ENCODE data around the gene MBD4.

MBD4 gene

DNA sequence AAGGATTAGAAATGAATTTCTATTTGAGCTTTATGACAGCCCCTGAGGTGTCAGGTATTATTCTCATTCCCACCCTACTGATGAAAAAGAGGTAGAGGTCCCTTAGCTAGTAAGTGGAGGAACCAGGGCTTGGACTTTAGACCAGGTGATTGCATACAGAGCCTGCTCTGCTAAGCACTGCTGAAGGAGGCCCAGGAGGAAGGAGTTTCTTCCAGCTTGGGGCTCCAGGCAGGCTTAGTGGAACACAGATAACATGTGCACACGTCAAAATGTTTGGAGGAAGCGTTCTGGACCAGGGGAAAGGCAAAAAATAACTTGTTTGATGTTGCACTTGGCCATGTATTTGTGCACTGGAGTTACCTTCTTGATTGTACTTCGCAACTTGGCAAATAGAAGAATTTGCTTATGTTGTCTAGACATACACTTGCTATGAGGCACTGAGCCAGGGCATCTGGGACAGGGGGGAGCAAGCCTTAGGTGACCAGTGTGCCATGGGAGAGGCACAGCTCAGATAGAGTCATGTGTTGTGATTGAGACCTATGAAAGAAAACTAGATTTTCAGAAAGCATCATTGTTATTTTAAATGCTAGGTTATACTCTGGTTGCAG lies 22.7 kb upstream of the MBD4 start:
- no peaks in the 10 kb centered on the region for H3F3A ChIP-seq (ENCODE audit: insufficient read depth, low read length)
- no peaks in the 10 kb centered on the region for H3K4me1 ChIP-seq (ENCODE audit: insufficient read depth, low read length, severe bottlenecking)
- H3K36me3 ChIP-seq (ENCODE audit: insufficient read depth, low read length): peaks cover 7% of the 10 kb centered on the region; the same call in 1 of the 2 replicates
- no peak overlapping the region for H2AFZ ChIP-seq (ENCODE audit: low read length)
- H4K20me1 ChIP-seq (ENCODE audit: insufficient read depth, low read length): no peaks in the 10 kb centered on the region
- no peaks in the 10 kb centered on the region for H3K9me3 ChIP-seq (ENCODE audit: low read length)
- no peak for TF ChIP-seq EZH2 (IDR thresholded peaks at IDR 0.05; ENCODE audit: borderline replicate concordance, low read length)
- TF ChIP-seq, protein P1, sequence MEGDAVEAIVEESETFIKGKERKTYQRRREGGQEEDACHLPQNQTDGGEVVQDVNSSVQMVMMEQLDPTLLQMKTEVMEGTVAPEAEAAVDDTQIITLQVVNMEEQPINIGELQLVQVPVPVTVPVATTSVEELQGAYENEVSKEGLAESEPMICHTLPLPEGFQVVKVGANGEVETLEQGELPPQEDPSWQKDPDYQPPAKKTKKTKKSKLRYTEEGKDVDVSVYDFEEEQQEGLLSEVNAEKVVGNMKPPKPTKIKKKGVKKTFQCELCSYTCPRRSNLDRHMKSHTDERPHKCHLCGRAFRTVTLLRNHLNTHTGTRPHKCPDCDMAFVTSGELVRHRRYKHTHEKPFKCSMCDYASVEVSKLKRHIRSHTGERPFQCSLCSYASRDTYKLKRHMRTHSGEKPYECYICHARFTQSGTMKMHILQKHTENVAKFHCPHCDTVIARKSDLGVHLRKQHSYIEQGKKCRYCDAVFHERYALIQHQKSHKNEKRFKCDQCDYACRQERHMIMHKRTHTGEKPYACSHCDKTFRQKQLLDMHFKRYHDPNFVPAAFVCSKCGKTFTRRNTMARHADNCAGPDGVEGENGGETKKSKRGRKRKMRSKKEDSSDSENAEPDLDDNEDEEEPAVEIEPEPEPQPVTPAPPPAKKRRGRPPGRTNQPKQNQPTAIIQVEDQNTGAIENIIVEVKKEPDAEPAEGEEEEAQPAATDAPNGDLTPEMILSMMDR (IDR thresholded peaks at IDR 0.05; ENCODE audit: low read length): no peak
- H3K27me3 ChIP-seq (ENCODE audit: insufficient read depth, low read length): no peaks in the 10 kb centered on the region
- no peak overlapping the region for H3K4me3 ChIP-seq (ENCODE audit: low read depth, low read length, poor library complexity, severe bottlenecking)
- no peaks in the 10 kb centered on the region for H3K79me2 ChIP-seq (ENCODE audit: insufficient read depth, low read length)
- no peak overlapping the region for H3K27ac ChIP-seq (ENCODE audit: low read depth, low read length, poor library complexity, severe bottlenecking)
- H3K9ac ChIP-seq (ENCODE audit: low read length): no peak overlapping the region
- H3K9me2 ChIP-seq (ENCODE audit: low read depth, low read length): no peaks in the 10 kb centered on the region
- H3K4me2 ChIP-seq (ENCODE audit: low read length): no peak overlapping the region

DNA sequence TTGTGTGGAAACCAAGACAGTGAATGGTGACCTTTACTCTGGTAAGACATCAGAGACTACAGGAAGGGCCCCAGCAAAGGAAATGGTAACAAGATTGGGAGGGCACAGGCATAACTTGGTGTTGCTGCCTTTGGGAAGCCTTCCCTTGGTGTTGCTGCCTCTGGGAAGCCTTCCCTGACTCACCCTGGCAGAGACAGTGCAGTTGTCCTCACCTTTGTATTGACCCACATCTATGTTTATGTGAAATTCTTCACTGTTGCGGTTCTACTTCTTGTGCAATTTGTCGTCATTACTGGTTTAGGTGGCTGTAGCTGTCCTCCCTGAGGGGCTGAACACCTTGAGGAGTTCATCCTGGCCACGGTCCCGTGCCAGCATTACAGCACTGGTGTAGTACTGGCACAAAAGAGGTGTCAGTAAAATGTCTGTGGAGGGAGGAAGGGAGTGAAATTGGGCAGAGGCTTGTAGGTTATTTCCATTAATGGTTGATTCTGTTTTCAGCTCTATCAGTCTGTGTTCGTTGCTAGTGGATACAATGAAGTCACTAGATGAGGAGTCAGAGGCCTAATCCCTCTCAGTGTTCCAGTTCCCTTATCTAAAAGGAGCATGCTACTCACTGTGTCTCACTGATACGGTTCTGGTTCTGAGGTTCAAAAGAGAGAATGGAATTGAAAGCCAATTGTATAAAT lies 21.9 kb upstream of the MBD4 start:
- no peak overlapping the region for H3K4me3 ChIP-seq (ENCODE audit: low read depth, low read length, poor library complexity, severe bottlenecking)
- no peaks in the 10 kb centered on the region for H3K9me3 ChIP-seq (ENCODE audit: low read length)
- H3K27ac ChIP-seq (ENCODE audit: low read depth, low read length, poor library complexity, severe bottlenecking): no peak overlapping the region
- no peaks in the 10 kb centered on the region for H3K4me1 ChIP-seq (ENCODE audit: insufficient read depth, low read length, severe bottlenecking)
- no peak overlapping the region for H2AFZ ChIP-seq (ENCODE audit: low read length)
- peaks cover 7% of the 10 kb centered on the region; the same call in 1 of the 2 replicates for H3K36me3 ChIP-seq (ENCODE audit: insufficient read depth, low read length)
- H3K9me2 ChIP-seq (ENCODE audit: low read depth, low read length): no peaks in the 10 kb centered on the region
- H3K4me2 ChIP-seq (ENCODE audit: low read length): no peak overlapping the region
- no peaks in the 10 kb centered on the region for H3K27me3 ChIP-seq (ENCODE audit: insufficient read depth, low read length)
- no peak overlapping the region for H3K9ac ChIP-seq (ENCODE audit: low read length)
- no peaks in the 10 kb centered on the region for H4K20me1 ChIP-seq (ENCODE audit: insufficient read depth, low read length)
- no peaks in the 10 kb centered on the region for H3K79me2 ChIP-seq (ENCODE audit: insufficient read depth, low read length)
- no peaks in the 10 kb centered on the region for H3F3A ChIP-seq (ENCODE audit: insufficient read depth, low read length)
- TF ChIP-seq, protein P1 (IDR thresholded peaks at IDR 0.05; ENCODE audit: low read length): no peak
- no peak for TF ChIP-seq EZH2 (IDR thresholded peaks at IDR 0.05; ENCODE audit: borderline replicate concordance, low read length)

DNA sequence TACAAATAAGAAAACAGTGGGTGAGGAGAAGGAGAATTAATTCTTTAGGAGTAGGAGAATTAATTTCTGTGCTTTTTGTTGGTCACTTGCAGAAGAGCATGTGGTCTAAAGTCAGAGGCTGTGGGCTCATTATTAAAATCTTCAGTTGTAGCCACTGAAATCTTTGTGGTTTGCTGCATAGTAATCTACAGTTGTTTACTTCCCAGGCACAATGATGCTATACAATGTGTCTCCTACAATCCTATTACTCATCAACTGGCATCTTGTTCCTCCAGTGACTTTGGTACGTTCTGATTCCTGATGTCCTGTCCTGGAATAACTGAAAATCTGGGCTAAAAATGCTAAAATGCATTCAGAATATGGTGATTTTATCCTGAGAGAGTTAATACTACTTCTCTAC lies 21.3 kb upstream of the MBD4 start:
- TF ChIP-seq EZH2 (IDR thresholded peaks at IDR 0.05; ENCODE audit: borderline replicate concordance, low read length): no peak
- Histone ChIP-seq H3K9ac (ENCODE audit: low read length) (no peak overlapping the region), H3K4me2 (ENCODE audit: low read length) (no peak overlapping the region), H3K4me1 (ENCODE audit: insufficient read depth, low read length, severe bottlenecking) (no peaks in the 10 kb centered on the region), H3K79me2 (ENCODE audit: insufficient read depth, low read length) (no peaks in the 10 kb centered on the region), H3K27ac (ENCODE audit: low read depth, low read length, poor library complexity, severe bottlenecking) (no peak overlapping the region), H3K9me3 (ENCODE audit: low read length) (no peaks in the 10 kb centered on the region), H4K20me1 (ENCODE audit: insufficient read depth, low read length) (no peaks in the 10 kb centered on the region), H2AFZ (ENCODE audit: low read length) (no peak overlapping the region), H3K36me3 (ENCODE audit: insufficient read depth, low read length) (peaks cover 7% of the 10 kb centered on the region; the same call in 1 of the 2 replicates), H3F3A (ENCODE audit: insufficient read depth, low read length) (no peaks in the 10 kb centered on the region), H3K9me2 (ENCODE audit: low read depth, low read length) (no peaks in the 10 kb centered on the region), H3K27me3 (ENCODE audit: insufficient read depth, low read length) (no peaks in the 10 kb centered on the region), H3K4me3 (ENCODE audit: low read depth, low read length, poor library complexity, severe bottlenecking) (no peak overlapping the region)
